Stimulated activated naive CD4-positive, alpha-beta T cell (primary cell): ENCODE measurements around the gene SLC18A3.
A peak's percentile ranks its signal among the peaks of the same experiment; 100 is the strongest.

Source experiments
- DNase-seq, 6 experiments: peaks; one replicate each; lab custom pipeline; 2025; lab: John Stamatoyannopoulos, UW

Gene SLC18A3

GRCh38 chr10:49610114-49610457, at the start of gene SLC18A3:
Gene SLC18A3 (plus strand): TSS chr10:49610310. CDS start chr10:49610741, 431 bp downstream.
- DNase-seq, result no peak

DNA sequence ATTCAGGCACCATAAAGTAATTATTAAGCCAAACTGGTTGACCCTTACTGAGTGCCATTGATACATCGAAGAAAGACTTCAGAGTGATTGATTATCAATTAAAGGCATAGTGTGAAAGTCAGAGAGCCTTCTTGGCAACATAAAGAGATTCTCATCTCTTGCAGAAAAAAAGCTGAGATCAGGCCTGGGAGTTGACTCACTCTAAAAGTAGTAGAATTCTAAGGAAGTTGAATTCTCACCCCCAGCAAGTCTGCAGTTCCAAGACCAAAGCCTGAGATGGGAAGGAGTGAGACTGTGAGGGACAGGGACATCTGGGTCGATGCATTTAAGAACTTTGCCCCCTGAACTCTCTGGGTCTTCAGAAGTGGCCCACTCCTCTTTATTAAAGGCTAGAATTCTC, 49.6 kb upstream of the SLC18A3 start:
- DNase-seq, result no peak

DNA sequence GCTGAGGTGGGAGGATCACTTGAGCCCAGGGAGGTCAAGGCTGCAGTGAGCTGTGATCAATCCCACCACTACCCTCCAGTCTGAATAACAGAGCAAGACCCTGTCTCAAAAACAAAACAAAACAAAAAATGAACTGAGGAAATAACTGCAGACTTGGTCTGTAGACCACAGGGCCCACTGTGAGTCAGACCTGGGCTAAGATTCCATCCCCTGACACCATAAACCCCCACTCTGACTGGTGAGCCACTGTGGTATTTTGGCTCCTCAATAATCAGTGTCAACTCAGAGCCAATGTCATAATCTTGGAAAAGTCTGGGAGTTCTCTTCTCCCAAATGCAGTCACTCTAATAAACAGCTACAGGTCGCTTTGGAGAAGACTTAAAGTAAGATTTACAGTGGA, 47.2 kb upstream of the SLC18A3 start:
- no peak for DNase-seq

- DNase-seq, result no peak
These were observed 45.6 kb upstream of the SLC18A3 start for GRCh38 chr10:49564461-49565009.

DNA sequence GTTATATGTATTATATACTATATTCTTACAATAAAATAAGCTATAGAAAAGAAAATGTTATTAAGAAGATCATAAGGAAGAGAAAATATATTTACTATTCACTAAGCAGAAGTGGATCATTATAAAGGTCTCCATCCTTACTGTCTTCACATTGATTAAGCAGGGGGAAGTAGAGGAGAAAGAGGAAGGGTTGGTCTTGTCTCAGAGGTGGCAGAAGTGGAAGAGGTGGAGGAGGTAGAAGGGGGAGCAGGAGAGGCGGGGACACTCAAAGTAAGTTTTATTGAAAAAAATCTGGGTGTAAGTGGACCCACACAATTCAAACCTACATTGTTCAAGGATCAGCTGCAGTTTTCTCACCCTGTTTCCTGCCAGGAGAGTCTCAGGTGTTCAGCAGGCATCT, 42.3 kb upstream of the SLC18A3 start:
- DNase-seq, result no peak

DNA sequence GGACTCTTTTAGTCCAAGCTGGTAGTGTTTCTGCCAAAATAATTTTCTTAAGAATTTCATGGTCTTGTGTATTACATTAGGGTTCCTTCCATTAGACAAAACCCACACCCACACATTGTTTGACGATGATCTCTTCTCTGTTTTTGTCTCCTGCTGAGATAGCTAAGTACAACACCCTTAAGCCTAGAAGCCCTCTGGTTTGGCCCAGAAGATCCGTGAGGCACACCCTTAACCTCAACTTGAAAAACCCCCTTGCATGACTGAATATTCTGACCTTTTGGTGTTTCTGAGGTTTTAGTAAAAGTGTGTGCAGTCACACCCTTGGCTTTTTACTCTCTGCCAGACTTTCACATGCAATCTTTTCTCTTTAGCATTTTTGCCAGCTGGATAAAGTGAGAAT, 41.9 kb upstream of the SLC18A3 start:
- no peak for DNase-seq

DNA sequence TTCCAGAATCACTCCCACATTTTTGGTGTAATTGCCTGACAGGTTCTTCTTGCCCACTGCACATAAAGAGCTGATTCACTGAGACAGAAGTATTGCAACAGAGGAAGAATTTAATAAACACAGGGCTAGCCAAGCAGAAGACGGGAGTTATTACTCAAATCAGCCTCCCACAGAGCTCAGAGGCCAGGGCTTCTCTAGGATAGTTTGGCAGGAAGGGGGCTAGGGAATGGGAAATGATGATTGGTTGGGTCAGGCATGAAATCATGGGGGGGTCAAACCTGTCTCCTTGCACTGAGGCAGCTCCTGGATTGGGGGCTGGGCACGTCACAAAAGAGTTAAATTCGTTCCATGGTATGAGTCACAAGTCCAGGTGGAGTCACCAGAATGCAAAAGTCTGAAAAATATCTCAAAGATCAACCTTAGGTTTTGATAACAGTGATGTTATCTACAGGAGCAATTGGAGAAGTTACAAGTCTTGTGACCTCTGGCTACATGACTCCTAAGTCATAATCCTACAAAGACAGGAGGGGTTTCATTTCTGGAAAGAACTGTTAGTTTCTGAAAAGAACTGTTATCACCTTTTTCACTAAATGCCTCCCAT, 41.0 kb upstream of the SLC18A3 start:
- DNase-seq, result no peak

DNA sequence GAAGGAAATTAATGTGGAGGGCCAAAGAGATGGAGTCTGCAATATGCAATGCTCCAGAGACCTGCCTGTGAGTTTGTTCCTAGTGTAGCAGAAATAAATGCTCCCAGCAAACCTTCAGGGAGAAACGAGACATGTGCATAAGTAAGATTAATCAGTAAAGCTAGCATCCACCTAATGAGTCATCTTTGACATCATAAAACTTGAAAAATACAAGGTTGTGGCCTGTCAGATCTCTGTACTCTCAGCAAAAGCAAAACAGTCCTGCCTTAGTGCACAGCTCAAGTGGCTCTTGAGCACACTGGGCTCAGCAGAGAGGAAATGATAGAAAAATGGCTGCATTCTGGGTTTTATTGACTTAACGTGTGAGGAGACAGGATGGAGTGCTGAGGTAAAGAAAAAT, 38.7 kb upstream of the SLC18A3 start:
- no peak for DNase-seq

GRCh38 chr10:49572594-49573114, 37.5 kb upstream of the SLC18A3 start:
- DNase-seq, result no peak

GRCh38 chr10:49575489-49576072, 34.5 kb upstream of the SLC18A3 start:
- DNase-seq, result no peak

DNA sequence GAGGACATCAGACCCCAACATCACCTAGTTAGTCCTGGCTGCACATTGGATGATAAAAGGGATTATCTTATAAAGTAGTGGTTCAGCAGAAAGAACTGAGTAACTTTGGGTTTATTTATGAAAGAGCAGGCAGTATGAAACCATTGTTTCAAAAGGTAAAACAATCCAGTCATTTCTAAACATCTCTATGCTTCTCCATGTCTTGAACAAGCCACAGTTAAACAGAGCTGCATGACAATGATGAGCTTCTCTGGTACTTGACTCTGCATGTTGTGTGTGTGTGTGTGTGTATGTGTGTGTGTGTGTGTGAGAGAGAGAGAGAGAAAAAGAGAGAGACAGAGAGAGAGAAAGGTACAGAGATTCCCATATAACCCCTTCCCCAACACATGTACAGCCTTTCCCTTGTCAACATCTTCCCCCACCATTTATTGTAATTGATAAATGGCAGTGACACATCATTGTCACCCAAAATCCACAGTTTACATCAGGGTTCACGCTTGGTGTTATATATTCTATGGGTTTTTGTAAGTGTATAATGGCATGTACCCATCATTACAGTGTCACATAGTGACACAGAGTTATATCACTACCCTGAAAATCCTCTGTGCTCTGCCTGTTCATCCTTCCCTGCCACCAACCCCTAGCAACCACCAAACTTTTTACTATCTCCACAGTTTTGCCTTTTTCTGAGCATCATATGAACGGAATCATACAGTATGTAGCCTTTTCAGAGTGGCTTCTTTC, 32.8 kb upstream of the SLC18A3 start:
- DNase-seq, result no peak

DNA sequence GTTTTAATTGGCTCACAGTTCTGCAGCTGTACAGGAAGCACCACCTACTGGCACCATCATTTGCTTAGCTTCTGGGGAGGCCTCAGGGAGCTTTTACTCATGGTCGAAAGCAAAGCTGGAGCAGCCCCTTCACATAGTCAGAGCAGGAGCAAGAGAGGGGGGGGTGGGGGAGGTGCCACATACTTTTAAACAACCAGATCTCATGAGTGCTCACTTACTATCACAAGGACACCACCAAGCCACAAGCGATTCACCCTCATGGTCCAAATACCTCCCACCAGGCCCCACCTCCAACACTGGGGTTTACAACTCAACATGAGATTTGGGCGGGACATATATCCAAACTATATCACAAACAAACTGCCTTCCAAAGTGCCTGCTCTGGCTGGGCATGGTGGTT, 31.7 kb upstream of the SLC18A3 start:
- DNase-seq, result no peak

DNA sequence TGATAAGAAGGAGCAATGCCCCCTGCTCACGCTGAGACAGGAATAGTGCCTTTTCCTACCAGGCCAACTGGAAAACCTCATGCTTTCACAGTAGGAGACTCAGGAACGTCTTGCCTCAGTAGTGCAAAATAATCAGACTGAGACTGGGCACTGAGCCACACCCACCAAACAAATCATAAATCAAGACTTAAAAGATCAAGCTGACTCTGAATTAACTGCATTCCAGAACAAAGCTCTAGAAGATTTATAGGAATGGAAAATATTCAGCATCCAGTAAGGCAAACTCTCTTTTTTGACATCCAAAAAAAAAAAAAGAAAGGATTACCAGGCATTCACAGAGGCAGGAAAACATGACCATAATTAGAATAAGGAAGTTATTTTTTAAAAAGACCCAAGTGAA, 30.5 kb upstream of the SLC18A3 start:
- no peak for DNase-seq

GRCh38 chr10:49585387-49585786, 24.7 kb upstream of the SLC18A3 start:
- no peak for DNase-seq

DNA sequence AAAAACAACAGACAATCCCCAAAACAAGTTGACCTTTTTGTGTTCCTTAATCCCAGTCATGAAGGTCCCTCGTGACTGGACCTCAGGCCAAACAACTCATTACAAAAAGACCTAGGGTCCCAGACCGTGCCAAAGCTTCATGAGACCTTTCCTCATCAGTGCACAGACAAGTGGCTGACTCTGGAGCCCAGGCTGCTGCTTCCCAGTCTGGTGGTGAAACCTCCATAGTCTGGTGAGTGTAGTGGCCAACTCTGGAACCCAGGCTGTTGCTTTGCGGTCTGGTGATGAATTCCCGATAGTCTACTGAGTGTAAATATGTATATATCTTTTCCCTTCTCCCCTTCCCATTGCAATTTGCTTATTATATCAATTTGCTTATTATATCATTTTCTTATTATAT, 22.1 kb upstream of the SLC18A3 start:
- no peak for DNase-seq

DNA sequence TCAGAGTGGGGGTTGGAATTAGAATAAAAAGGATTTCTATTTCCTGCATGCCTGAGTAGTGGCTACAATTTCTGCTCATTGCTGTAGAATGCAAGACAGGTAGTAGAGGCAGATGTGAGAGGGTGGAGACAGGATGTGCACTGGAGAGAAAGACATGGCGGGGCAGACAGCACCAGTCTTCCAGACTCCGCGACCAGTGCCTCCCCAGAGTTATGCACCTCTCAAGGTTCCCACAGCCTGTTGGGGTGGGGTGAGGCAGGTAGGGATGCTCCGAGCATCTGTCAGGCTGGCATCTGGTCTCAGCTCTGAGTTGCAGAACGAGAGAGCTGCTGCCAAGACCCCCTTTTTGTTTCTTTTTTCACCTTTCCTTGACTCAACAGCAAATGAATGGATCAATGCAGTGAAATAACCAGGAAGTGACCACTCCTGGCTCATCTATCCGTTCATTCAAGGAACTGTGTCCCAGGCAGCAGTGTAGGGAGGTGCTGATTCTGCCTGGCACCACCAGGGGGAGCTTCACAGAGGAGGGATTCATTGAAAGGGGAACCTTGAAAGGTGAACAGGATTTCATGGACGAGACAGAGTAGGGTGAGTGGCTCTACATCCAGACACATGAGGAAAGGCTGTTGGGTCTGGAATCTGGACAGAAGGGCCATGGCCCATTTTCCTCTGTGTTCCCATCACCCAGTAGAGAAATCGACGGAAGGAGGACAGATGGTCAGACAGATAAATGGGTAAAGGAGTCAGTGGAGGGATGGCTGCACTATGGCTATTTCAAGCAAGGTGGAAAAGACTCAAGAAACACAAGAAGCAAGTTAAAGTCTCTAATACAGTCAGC, 17.2 kb upstream of the SLC18A3 start:
- peak in 4 of 6 experiments; percentile 11 to 25 (median 18) for DNase-seq

DNA sequence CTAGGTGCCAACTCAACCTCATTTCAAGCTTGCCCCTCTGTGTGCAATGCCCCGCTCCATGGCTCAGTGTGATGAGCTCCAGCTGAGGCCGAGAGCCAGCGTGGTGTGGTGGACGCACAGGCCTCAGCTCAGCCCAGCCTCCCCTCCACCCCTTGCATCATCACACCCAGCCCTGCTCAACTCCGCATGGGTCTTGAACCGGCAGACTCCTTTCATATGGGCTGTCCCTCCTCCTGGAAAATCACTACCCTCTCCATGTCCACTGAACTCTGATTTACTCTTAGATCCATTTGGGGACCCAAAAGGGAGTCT, 16.6 kb upstream of the SLC18A3 start:
- no peak for DNase-seq

DNA sequence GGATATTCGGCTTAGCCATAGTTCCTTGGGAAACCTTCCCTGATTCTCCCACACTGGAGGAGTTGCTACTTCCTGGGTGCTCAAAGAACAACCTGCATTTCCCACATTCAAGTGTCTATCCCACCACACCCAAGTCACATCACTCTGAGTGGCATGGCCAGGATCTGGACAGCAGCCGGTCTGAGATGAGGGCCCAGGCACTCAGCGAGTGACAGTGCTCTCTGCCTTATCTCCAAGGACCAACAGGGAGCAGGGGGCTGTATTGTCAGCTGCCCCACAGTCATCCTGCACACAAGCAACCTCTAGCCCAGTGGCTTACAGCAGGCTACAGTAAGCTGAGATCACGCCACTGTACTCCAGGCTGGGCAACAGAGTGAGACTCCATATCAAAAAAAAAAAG, 16.1 kb upstream of the SLC18A3 start:
- no peak for DNase-seq

DNA sequence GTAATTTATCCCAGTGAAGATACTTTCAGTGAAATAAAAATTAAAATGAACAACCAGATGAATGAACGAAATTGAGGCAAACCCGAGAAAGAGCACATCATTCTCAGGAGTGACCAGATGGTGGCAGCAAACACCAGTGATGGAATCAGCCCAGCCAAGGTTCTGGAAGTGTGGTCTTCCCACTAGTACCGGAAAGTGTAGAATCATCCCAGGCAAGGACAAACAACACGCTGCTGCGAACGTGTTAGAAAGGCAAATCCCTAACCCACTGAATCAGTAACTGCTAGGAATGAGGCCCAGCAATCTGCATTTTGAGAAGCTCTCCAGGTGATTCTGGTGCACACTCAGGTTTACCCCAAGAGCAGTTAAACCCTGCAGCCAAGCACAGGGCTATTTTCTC, 15.5 kb upstream of the SLC18A3 start:
- no peak for DNase-seq

- DNase-seq, result no peak
These were observed 15.0 kb upstream of the SLC18A3 start for GRCh38 chr10:49595003-49595712.

GRCh38 chr10:49595713-49596492, 14.2 kb upstream of the SLC18A3 start:
- no peak for DNase-seq
